Measurements from ENCODE around the gene RDX. TPM values are rescaled to one million over a fixed set of nuclear protein-coding genes. Genes with fewer than 3 reads are reported as not detected.

RDX gene
- total RNA-seq, 1 experiment from 2014 or later: 250 TPM

GRCh38 chr11:110253525-110253924, 42.9 kb downstream of the RDX start:
- ChIA-PET POLR2A (no interaction called here), CTCF (no interaction called here)
- intact Hi-C loops (cut with micrococcal nuclease; ENCODE audit: unreplicated experiment): no loop called here
- no peak for TF ChIP-seq CTCF (IDR thresholded peaks at IDR 0.05; ENCODE audit: insufficient read depth in 1 of 2, low read depth in 1 of 2, low read length in 1 of 2, severe bottlenecking in 1 of 2, unreplicated experiment in 1 of 2)
- H3K36me3 Mint-ChIP-seq (ENCODE audit: insufficient read depth, unreplicated experiment): peaks cover 70% of the 10 kb centered on the region
- H3K9me3 Mint-ChIP-seq (ENCODE audit: unreplicated experiment): no peaks in the 10 kb centered on the region
- H3K36me3 ChIP-seq (ENCODE audit: control insufficient read depth, insufficient read depth, low read length): peaks cover 4% of the 10 kb centered on the region; the same call in 1 of the 2 replicates
- H3K9me3 ChIP-seq: no peaks in the 10 kb centered on the region
- H3K4me3 ChIP-seq (ENCODE audit: low read depth, low read length): no peak overlapping the region
- no peak overlapping the region for H3K27ac Mint-ChIP-seq (ENCODE audit: unreplicated experiment)
- no TSS peak for BruUV-seq (replicated peaks)
- H3K4me1 ChIP-seq: no peaks in the 10 kb centered on the region
- no peak for DNase-seq
- no peaks in the 10 kb centered on the region for H3K27me3 ChIP-seq (replicated peaks; ENCODE audit: control insufficient read depth, insufficient read depth, low read length)
- H3K4me3 Mint-ChIP-seq (ENCODE audit: unreplicated experiment): no peak overlapping the region
- H3K27me3 Mint-ChIP-seq (ENCODE audit: insufficient read depth, unreplicated experiment): no peaks in the 10 kb centered on the region
- no peaks in the 10 kb centered on the region for H3K4me1 Mint-ChIP-seq (ENCODE audit: low read depth, unreplicated experiment)

DNA sequence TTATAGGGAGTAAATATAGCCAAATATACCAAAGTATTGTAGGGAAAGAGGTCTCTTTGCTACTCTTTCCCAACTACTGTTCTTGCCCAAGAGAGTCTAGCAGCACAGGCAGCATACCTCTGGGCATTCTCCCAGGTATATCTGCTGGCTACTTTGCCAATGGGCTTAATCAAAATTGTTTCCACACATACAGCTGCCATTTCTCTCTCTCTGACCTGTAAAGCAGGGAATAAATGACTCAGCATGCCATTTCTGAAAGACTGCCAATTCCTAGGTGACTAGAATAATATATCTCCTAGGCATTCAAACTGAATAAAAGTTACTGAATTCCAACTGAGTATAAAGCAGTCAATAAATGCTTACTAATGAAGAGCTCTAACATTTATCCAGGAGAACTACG, 44.6 kb downstream of the RDX start:
- ChIA-PET POLR2A (no interaction called here), CTCF (interaction anchor here (0.6 kb wide), 1 partner anchor 1353 kb away, joined by 3 read pairs; no protein-coding TSS in a partner anchor)
- Mint-ChIP-seq H3K36me3 (ENCODE audit: insufficient read depth, unreplicated experiment) (peaks cover 68% of the 10 kb centered on the region), H3K27me3 (ENCODE audit: insufficient read depth, unreplicated experiment) (no peaks in the 10 kb centered on the region), H3K9me3 (ENCODE audit: unreplicated experiment) (no peaks in the 10 kb centered on the region), H3K4me3 (ENCODE audit: unreplicated experiment) (no peak overlapping the region), H3K27ac (ENCODE audit: unreplicated experiment) (no peak overlapping the region), H3K4me1 (ENCODE audit: low read depth, unreplicated experiment) (no peaks in the 10 kb centered on the region)
- Histone ChIP-seq H3K9me3 (no peaks in the 10 kb centered on the region), H3K4me1 (no peaks in the 10 kb centered on the region), H3K36me3 (ENCODE audit: control insufficient read depth, insufficient read depth, low read length) (peaks cover 5% of the 10 kb centered on the region), H3K27me3 (replicated peaks; ENCODE audit: control insufficient read depth, insufficient read depth, low read length) (no peaks in the 10 kb centered on the region), H3K4me3 (ENCODE audit: low read depth, low read length) (no peak overlapping the region)
- BruUV-seq (replicated peaks): no TSS peak
- no peak for DNase-seq
- TF ChIP-seq CTCF (IDR thresholded peaks at IDR 0.05; ENCODE audit: insufficient read depth in 1 of 2, low read depth in 1 of 2, low read length in 1 of 2, severe bottlenecking in 1 of 2, unreplicated experiment in 1 of 2): no peak
- intact Hi-C loops (cut with micrococcal nuclease; ENCODE audit: unreplicated experiment): no loop called here

GRCh38 chr11:110250168-110250567, 46.2 kb downstream of the RDX start:
- TF ChIP-seq CTCF (IDR thresholded peaks at IDR 0.05; ENCODE audit: insufficient read depth in 1 of 2, low read depth in 1 of 2, low read length in 1 of 2, severe bottlenecking in 1 of 2, unreplicated experiment in 1 of 2): no peak
- ChIA-PET CTCF (interaction anchor here (0.6 to 1.2 kb wide), 4 partner anchors 49 to 182 kb away, joined by 3 to 8 read pairs (median 8); no protein-coding TSS in a partner anchor), POLR2A (no interaction called here)
- Mint-ChIP-seq H3K27me3 (ENCODE audit: insufficient read depth, unreplicated experiment) (no peaks in the 10 kb centered on the region), H3K9me3 (ENCODE audit: unreplicated experiment) (no peaks in the 10 kb centered on the region), H3K27ac (ENCODE audit: unreplicated experiment) (no peak overlapping the region), H3K4me3 (ENCODE audit: unreplicated experiment) (no peak overlapping the region), H3K36me3 (ENCODE audit: insufficient read depth, unreplicated experiment) (peaks cover 74% of the 10 kb centered on the region), H3K4me1 (ENCODE audit: low read depth, unreplicated experiment) (no peaks in the 10 kb centered on the region)
- Histone ChIP-seq H3K9me3 (no peaks in the 10 kb centered on the region), H3K4me1 (no peaks in the 10 kb centered on the region), H3K27me3 (replicated peaks; ENCODE audit: control insufficient read depth, insufficient read depth, low read length) (no peaks in the 10 kb centered on the region), H3K36me3 (ENCODE audit: control insufficient read depth, insufficient read depth, low read length) (peaks cover 7% of the 10 kb centered on the region), H3K4me3 (ENCODE audit: low read depth, low read length) (no peak overlapping the region)
- intact Hi-C loops (cut with micrococcal nuclease; ENCODE audit: unreplicated experiment): no loop called here
- no TSS peak for BruUV-seq (replicated peaks)
- no peak for DNase-seq
